Measurements from ENCODE around the gene CBL. TPM values are rescaled to one million over a fixed set of nuclear protein-coding genes. Genes with fewer than 3 reads are reported as not detected.

The CBL gene
- total RNA-seq, 4 donors from 2014 or later = 11.1 to 20.6 (median 15.9) TPM

- H3K27me3 ChIP-seq = no peaks in the 10 kb centered on the region
- no peaks in the 10 kb centered on the region for H3K9me3 ChIP-seq
- peak; percentile 74 to 92 (median 89) for DNase-seq
- TF ChIP-seq, protein P1, sequence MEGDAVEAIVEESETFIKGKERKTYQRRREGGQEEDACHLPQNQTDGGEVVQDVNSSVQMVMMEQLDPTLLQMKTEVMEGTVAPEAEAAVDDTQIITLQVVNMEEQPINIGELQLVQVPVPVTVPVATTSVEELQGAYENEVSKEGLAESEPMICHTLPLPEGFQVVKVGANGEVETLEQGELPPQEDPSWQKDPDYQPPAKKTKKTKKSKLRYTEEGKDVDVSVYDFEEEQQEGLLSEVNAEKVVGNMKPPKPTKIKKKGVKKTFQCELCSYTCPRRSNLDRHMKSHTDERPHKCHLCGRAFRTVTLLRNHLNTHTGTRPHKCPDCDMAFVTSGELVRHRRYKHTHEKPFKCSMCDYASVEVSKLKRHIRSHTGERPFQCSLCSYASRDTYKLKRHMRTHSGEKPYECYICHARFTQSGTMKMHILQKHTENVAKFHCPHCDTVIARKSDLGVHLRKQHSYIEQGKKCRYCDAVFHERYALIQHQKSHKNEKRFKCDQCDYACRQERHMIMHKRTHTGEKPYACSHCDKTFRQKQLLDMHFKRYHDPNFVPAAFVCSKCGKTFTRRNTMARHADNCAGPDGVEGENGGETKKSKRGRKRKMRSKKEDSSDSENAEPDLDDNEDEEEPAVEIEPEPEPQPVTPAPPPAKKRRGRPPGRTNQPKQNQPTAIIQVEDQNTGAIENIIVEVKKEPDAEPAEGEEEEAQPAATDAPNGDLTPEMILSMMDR (IDR thresholded peaks at IDR 0.05) = peak; percentile 70 to 86 (median 84)
- peak in 1 of 2 donors; percentile 26 for TF ChIP-seq POLR2A (IDR thresholded peaks at IDR 0.05)
- peak overlapping the region in 3 of 4 donors; percentile 24 to 74 (median 54) for H3K27ac ChIP-seq
- H3K4me3 ChIP-seq = peak overlapping the region; percentile 38 to 63 (median 52)
- peaks cover 0 to 39% (median 4%) of the 10 kb centered on the region in 4 donors for H3K4me1 ChIP-seq
- H3K36me3 ChIP-seq = peaks cover 0 to 19% (median 0%) of the 10 kb centered on the region in 3 donors
Observed at GRCh38 chr11:119356349-119357031, 150.4 kb downstream of the CBL start.

- Histone ChIP-seq H3K27ac (peak overlapping the region; percentile 5 to 74 (median 39)), H3K4me1 (peaks cover 0 to 41% (median 4%) of the 10 kb centered on the region in 4 donors), H3K27me3 (no peaks in the 10 kb centered on the region), H3K4me3 (peak overlapping the region; percentile 38 to 63 (median 52)), H3K36me3 (peaks cover 0 to 19% (median 0%) of the 10 kb centered on the region in 3 donors), H3K9me3 (no peaks in the 10 kb centered on the region)
- TF ChIP-seq, protein P1 (IDR thresholded peaks at IDR 0.05) = no peak
- no peak for TF ChIP-seq POLR2A (IDR thresholded peaks at IDR 0.05)
- no peak for DNase-seq
Observed at GRCh38 chr11:119357074-119357473, 150.9 kb downstream of the CBL start.

Small RNAs within 50 kb of the gene (small RNA-seq; reads per million reads assigned to genes)
- gene RF01225 = 0 reads per million in 2 donors
- 0 reads per million in 2 donors for gene RNU6-262P

Other genes starting within 250 kb of the CBL start
- not detected for gene FOXR1, start 234.6 kb upstream of the CBL start, total RNA-seq
- 100 to 1,000 TPM in 3 of 4 donors, 10 to 100 TPM in 1; 66.4 to 192 (median 105) TPM for gene CENATAC, start 208.2 kb upstream of the CBL start, total RNA-seq
- 1,000 to 10,000 TPM in 1 of 4 donors, 100 to 1,000 TPM in 3; 369 to 1,310 (median 750) TPM for gene RPS25, start 188.0 kb upstream of the CBL start, total RNA-seq
- gene TRAPPC4, start 187.6 kb upstream of the CBL start, total RNA-seq = 100 to 1,000 TPM in 1 of 4 donors, 10 to 100 TPM in 3; 52.8 to 104 (median 77.8) TPM
- gene SLC37A4, start 175.5 kb upstream of the CBL start, total RNA-seq = 100 to 1,000 TPM in 3 of 4 donors, 10 to 100 TPM in 1; 18.2 to 253 (median 209) TPM
- gene HYOU1, start 149.1 kb upstream of the CBL start, total RNA-seq = 10 to 100 TPM; 65.2 to 97.7 (median 66.9) TPM
- 10 to 100 TPM; 26.3 to 72.6 (median 37.2) TPM for gene VPS11, start 138.5 kb upstream of the CBL start, total RNA-seq
- 10 to 100 TPM; 10.7 to 21.7 (median 15.0) TPM for gene HMBS, start 121.5 kb upstream of the CBL start, total RNA-seq
- 10 to 100 TPM; 10.7 to 38.6 (median 33.1) TPM for gene DPAGT1, start 104.5 kb upstream of the CBL start, total RNA-seq
- 100 to 1,000 TPM in 1 of 4 donors, 10 to 100 TPM in 3; 13.2 to 107 (median 81.8) TPM for gene C2CD2L, start 99.0 kb upstream of the CBL start, total RNA-seq
- 10 to 100 TPM; 28.1 to 67.9 (median 49.0) TPM for gene HINFP, start 84.8 kb upstream of the CBL start, total RNA-seq
- not detected for gene ABCG4, start 57.3 kb upstream of the CBL start, total RNA-seq
- 10 to 100 TPM in 3 of 4 donors, 1 to 10 TPM in 1; 8.3 to 28.6 (median 21.3) TPM for gene NLRX1, start 37.6 kb upstream of the CBL start, total RNA-seq
- gene NHERF4, start 20.9 kb upstream of the CBL start, total RNA-seq = 100 to 1,000 TPM in 3 of 4 donors, 10 to 100 TPM in 1; 31.4 to 222 (median 173) TPM
- 100 to 1,000 TPM in 1 of 4 donors, 10 to 100 TPM in 3; 27.5 to 112 (median 66.2) TPM for gene MCAM, start 110.8 kb downstream of the CBL start, total RNA-seq
- 10 to 100 TPM; 15.5 to 23.4 (median 16.5) TPM for gene RNF26, start 128.2 kb downstream of the CBL start, total RNA-seq
- gene C1QTNF5, start 134.5 kb downstream of the CBL start, total RNA-seq = 10 to 100 TPM; 10.3 to 26.4 (median 11.8) TPM
- not detected for gene MFRP, start 140.4 kb downstream of the CBL start, total RNA-seq
- 10 to 100 TPM in 3 of 4 donors, 1 to 10 TPM in 1; 2.5 to 61.8 (median 32.2) TPM for gene USP2, start 175.4 kb downstream of the CBL start, total RNA-seq
- 10 to 100 TPM in 2 of 4 donors, 1 to 10 TPM in 2; 2.1 to 28.1 (median 9.4) TPM for gene THY1, start 216.8 kb downstream of the CBL start, total RNA-seq